ENCODE data around the gene COMTD1. TPM values are rescaled to one million over a fixed set of nuclear protein-coding genes. Genes with fewer than 3 reads are reported as not detected.

COMTD1 gene
- total and polyA plus RNA-seq, 2 of the 13 experiments (the other 11 are each of a cell fraction or from before 2014, with no cell fraction given), result 11.8 to 18.4 TPM

GRCh38 chr10:75238182-75239095 lies 2.7 kb upstream of the COMTD1 start (continued):
- peak; percentile 39 for TF ChIP-seq ZNF407 (CRISPR knock-in tag; IDR thresholded peaks at IDR 0.05; ENCODE audit: not compliant biosample characterization)
- peak; percentile 50; the same call in 1 of the 2 replicates for TF ChIP-seq NR2C2 (CRISPR knock-in tag; IDR thresholded peaks at IDR 0.05; ENCODE audit: borderline replicate concordance)
- TF ChIP-seq NFAT5 (CRISPR knock-in tag; IDR thresholded peaks at IDR 0.05), result no peak
- peak; percentile 42; the same call in 1 of the 2 replicates for TF ChIP-seq HNF4A (CRISPR knock-in tag; IDR thresholded peaks at IDR 0.05)
- TF ChIP-seq HBP1 (CRISPR knock-in tag; IDR thresholded peaks at IDR 0.05; ENCODE audit: low read depth), result no peak
- peak; percentile 36; the same call in 1 of the 2 replicates for TF ChIP-seq BORCS8-MEF2B (CRISPR knock-in tag; IDR thresholded peaks at IDR 0.05)
- TF ChIP-seq ZNF816 (CRISPR knock-in tag; IDR thresholded peaks at IDR 0.05; ENCODE audit: borderline replicate concordance), result no peak
- peak; percentile 59; the same call in 1 of the 2 replicates for TF ChIP-seq MYC (CRISPR knock-in tag; IDR thresholded peaks at IDR 0.05; ENCODE audit: borderline replicate concordance)
